HG03064 (cell line): ENCODE measurements around the gene OXNAD1.
"Not testable (repeated sequence)": the region's sequence is repeated elsewhere in the genome, so short reads cannot be mapped to it uniquely, and the experiment has no call there.

Experiments used
- ATAC-seq: cut with Tn5 transposase; IDR thresholded peaks from one replicate; pipeline ENCODE4 v1.9.1; 2021; ENCODE audit warnings: low read depth; ENCODE audit not compliant: unreplicated experiment

Gene OXNAD1

GRCh38 chr3:16301507-16301906 lies 36.5 kb downstream of the OXNAD1 start:
- no peak for ATAC-seq

GRCh38 chr3:16302082-16302631 lies 37.1 kb downstream of the OXNAD1 start:
- ATAC-seq = no peak

- ATAC-seq = no peak
These were observed 38.1 kb downstream of the OXNAD1 start for GRCh38 chr3:16303037-16303575.

GRCh38 chr3:16304061-16305010 lies 39.3 kb downstream of the OXNAD1 start:
- no peak for ATAC-seq

DNA sequence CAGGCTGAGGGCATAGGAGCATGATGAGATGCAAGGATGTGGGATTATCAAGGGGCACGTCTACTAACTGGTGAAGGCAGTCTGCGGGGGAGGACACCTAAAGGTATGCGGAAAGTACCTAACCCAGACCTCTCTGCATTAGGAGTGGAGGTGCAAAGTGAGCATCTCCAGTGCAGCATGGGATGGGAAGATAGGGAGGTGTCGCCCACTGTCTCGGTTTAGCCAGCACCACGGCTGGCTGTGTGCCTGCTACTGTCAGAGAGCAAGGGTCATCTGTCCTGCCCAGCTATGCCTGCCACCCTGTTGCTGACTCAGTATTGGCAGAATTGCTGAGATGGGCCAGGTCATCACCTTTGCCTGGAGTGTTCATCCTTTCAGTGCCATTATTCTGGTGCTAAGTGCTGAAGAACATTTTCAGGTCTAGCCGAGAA lies 40.1 kb downstream of the OXNAD1 start:
- no peak for ATAC-seq

- ATAC-seq = no peak
These were observed 43.0 kb downstream of the OXNAD1 start for GRCh38 chr3:16307832-16308531.

DNA sequence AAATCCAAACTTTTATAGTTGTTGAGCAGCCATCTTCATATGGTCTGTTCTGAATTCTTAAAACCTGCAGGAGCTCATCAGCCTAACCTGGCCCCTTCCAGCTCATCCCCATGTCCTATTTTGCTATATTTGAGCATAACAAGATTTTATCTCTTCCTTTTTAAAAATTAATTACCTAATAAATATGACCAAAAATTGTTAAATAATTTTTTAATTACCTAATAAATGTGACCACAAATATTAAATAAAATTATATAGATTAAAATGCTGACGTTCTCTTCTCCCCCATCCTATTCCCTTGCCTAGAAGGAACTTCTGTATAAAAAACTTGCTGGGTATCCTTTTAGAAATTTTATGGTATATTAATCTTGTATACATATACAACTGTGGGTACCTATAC lies 43.7 kb downstream of the OXNAD1 start:
- ATAC-seq = no peak

DNA sequence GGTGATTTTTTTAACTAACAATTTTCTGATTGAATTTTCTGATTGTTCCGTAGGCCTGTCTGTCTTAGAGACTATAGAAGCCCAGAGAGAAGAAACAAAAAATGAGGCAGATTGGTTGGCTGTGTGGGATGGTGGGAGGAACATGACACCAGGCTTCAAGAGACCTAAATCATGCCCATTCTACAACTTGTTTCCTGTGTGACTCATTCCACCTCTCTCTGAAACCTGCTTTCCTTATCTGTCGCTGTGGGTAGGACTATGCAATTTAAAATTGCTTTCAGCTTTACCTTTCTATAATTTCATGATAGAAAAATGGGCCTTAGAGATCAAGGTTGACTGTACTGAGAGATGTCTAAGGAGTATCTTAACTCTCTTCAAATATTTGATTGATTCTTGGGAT lies 44.5 kb downstream of the OXNAD1 start:
- ATAC-seq = peak; percentile 72

- not testable (repeated sequence) for ATAC-seq
These were observed 45.5 kb downstream of the OXNAD1 start for GRCh38 chr3:16310486-16310885.

- peak; percentile 70 for ATAC-seq
These were observed 47.0 kb downstream of the OXNAD1 start for GRCh38 chr3:16311960-16312451.

DNA sequence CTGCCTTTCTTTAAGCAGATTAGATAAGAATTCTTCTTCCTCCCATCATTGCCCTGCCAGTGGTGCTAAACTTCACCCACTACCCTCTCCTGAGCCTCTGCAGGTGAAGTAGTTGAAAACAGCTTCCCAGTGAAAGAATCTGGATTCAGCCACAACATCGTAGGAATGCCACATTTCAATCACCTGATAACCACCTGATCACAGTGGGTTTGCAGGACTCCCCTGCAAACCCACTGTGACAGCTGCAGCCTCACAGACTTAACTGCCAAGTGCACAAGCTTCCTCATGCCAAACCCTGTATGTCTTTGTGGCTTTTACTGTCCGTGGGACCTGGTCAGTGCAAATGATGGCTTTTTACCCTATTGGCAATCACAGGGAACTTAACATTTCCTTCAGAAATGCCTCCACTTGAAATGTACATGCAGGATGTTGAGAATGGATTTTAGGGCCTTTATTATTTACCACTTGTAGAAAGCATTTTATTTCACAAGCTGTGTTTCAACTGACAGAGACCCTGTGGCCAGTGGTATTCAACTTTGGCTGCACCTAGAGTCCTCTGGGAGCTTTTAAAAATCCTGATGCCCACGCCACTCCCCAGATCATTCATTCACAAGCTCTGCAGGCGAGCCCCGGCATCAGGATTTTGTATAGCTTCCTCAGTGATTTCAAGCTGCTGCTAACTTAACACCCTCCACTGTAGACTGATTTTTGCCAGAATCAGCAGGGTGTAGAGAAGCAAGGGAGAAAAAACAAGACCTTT lies 49.1 kb downstream of the OXNAD1 start:
- ATAC-seq = no peak

- no peak for ATAC-seq
These were observed 50.6 kb downstream of the OXNAD1 start for GRCh38 chr3:16315623-16316022.

- no peak for ATAC-seq
These were observed 51.4 kb downstream of the OXNAD1 start for GRCh38 chr3:16316396-16316795.

- ATAC-seq = no peak
These were observed 52.0 kb downstream of the OXNAD1 start for GRCh38 chr3:16316847-16317560.

GRCh38 chr3:16317561-16317945 lies 52.5 kb downstream of the OXNAD1 start:
- ATAC-seq = no peak

- ATAC-seq = no peak
These were observed 53.2 kb downstream of the OXNAD1 start for GRCh38 chr3:16318176-16318575.

- ATAC-seq = no peak
These were observed 54.3 kb downstream of the OXNAD1 start for GRCh38 chr3:16319307-16319706.

DNA sequence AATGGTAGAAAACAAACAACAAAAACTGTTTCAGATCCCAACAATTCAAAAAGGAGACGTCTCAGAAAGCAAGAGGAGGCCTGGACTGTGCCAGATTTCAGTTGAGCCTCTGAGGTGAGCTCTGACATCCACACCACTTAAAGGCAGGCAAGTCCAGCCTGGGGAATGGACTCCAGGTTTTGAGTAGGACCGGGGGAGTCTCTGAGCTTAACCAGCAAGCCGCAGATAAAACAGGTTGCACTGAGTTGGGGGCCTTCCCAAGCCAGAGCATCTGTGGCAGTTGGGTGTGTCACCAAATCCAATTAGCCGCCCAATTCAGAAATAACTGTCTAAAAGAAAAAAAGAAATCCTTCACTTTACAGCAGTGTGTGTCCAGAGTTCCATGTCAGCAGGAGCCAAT lies 54.7 kb downstream of the OXNAD1 start:
- no peak for ATAC-seq

DNA sequence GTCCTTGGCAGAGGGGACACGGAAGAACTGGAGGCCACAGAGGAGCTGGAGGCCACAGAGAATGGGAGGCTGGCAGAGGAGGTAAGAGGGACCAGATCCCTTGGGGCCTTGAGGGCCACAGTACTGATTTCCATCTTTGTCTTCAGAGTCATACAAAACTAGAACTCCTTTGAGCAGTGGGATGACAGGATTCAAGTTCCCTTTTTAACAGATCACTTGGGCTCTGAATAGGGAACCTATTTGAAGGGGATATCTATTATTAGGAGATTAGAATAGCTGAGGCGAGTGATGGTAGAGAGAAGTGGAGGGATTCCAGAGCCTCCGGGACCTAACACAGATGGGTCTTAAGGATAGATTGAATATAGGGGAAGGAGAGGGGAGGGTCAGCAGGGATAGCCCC lies 55.7 kb downstream of the OXNAD1 start:
- ATAC-seq = no peak

GRCh38 chr3:16322189-16322588 lies 57.2 kb downstream of the OXNAD1 start:
- ATAC-seq = no peak
